SKM-1 (cell line): Measurements from ENCODE around the gene CAMK2G.
"Not testable (repeated sequence)": the region's sequence is repeated elsewhere in the genome, so short reads cannot be mapped to it uniquely, and the experiment has no call there.

Experiments
- DNase-seq: peaks from one replicate; lab custom pipeline; 2025; ENCODE audit not compliant: unreplicated experiment; lab: John Stamatoyannopoulos, UW

The CAMK2G gene

DNA sequence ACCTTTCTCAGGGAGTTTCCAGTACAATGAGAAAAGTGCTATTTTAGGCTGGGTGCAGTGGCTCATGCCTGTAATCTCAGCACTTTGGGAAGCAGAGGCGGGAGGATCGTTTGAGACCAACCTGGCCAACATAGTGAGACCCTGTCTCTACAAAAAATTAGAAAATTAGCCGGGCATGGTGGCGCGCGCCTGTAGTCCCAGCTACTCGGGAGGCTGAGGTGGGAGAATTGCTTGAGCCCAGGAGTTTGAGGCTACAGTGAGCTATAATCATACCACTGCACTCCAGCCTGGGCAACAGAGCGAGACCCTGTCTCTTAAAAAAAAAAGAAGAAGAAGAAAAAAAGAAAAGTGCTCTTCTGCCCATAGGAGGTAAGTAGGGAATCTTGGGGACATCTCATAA, 78.3 kb downstream of the CAMK2G start:
- DNase-seq = not testable (repeated sequence)

DNA sequence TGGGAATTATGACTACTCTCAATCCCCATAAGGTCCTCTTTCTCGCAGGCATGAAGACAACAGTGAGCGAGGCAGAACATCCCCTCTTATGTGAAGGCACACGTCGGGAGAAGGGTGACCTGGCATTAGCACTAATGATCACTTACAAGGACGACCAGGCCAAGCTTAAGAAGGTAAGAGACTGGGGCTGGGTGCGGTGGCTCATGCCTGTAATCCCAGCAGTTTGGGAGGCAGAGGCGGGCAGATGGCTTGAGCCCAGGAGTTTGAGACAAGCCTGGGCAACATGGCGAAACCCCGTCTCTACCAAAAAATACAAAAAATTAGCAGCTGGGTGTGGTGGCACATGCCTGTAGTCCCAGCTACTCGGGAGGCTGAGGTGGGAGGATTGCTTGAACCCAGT, 78.9 kb downstream of the CAMK2G start:
- DNase-seq = not testable (repeated sequence)

DNA sequence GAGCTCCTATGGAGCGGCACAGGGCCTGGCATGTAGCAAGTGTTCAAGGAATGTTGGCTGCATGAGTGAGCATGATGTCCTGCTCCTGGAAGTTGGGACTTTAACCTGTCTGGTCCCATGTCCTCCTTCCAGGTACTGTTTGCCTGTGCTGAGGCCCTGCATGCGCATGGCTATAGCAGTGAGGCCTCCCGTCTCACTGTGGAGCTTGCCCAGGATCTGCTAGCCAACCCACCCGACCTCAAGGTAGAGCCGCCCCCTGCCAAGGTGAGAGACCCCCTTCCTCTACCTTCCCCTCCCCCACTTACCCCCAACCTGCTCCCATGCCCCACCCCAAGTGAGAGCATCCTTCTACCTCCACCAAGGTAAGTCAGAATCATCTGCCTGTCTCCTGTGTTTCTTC, 80.9 kb downstream of the CAMK2G start:
- DNase-seq = no peak

DNA sequence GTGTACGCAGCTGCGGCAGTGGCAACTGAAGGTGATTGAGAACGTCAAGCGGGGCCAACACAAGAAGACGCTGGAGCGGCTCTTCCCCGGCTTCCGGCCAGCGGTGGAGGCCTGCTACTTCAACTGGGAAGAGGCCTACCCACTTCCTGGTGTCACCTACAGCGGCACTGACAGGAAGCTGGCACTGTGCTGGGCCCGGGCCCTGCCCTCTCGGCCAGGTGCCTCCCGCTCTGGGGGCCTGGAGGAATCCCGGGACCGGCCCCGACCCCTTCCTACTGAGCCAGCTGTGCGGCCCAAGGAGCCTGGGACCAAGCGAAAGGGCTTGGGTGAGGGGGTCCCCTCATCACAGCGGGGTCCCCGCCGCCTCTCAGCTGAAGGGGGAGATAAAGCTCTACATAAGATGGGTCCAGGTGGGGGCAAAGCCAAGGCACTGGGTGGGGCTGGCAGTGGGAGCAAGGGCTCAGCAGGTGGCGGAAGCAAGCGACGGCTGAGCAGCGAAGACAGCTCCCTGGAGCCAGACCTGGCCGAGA, 82.4 kb downstream of the CAMK2G start:
- no peak for DNase-seq

DNA sequence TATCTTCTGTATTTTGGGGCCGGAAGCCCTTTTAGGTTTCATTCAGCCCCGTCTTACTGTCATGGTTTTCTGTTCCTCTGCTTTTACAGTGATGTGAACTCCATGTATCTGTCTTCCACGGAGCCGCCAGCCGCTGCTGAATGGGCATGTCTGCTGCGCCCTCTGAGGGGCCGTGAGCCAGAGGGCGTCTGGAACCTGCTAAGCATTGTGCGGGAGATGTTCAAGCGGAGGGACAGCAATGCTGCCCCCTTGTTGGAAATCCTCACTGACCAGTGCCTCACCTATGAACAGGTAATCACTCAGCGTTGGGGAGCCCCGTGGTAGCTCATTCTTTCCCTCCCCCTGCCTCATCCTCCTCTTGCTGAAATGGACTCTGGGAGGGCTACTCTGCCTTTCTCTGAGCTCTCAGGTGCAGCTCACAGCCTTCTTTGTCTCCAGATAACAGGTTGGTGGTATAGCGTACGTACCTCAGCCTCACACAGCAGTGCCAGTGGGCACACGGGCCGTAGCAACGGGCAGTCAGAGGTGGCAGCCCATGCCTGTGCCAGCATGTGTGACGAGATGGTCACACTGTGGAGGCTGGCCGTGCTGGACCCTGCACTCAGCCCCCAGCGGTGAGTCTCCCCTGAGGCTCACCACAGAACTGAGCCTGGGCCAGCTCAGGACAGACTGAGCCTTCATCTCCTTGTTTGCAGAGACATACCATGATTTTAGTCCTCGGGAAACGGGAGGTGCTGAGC, 83.3 kb downstream of the CAMK2G start:
- no peak for DNase-seq

DNA sequence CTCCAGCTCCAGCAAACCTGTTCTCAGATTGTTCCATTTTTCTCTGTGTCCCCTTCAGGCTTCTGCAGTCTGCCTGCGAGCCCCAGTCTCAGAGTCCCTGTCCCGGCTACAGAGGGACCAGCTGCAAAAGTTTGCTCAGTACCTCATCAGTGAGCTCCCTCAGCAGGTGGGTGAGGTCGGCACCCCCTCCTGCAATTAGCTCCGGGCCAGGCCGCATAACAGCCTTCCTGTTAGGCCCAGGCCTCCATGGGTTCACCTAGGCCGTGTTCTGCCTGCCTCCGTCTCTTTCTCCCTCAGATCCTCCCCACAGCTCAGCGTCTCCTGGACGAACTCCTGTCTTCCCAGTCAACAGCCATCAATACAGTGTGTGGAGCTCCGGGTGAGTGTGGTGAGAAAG, 84.7 kb downstream of the CAMK2G start:
- no peak for DNase-seq

DNA sequence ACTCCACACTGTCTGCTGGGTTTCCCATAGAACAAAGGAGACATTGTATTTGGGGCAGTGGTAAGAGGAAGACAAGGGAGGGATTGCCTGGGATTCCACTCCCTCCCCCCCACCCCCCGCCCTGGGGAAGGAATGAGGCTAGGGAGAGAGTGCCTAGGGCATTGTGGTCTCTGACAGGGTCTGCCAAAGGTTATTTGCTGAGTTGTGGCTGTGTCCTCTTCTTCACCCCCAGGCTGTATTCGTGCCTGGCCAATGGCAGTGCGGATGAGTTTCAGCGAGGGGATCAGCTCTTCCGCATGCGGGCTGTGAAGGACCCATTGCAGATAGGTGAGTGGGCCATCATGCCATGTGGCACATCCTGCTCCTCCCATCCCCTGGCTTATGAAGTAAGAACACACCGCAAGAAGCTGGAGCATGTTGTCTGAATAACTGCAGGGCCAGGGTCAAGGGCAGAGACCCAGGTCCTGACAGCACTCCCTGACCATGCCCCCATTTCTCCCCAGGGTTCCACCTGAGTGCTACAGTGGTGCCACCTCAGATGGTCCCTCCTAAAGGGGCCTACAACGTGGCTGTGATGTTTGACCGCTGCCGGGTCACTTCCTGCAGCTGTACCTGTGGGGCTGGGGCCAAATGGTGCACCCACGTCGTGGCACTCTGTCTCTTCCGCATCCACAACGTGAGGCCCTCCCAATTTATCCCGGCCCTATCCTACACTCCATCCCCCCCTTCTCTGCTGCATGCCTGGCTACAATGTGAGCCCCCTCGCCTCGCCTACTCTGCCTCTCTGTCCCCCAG, 85.3 kb downstream of the CAMK2G start:
- DNase-seq = no peak

DNA sequence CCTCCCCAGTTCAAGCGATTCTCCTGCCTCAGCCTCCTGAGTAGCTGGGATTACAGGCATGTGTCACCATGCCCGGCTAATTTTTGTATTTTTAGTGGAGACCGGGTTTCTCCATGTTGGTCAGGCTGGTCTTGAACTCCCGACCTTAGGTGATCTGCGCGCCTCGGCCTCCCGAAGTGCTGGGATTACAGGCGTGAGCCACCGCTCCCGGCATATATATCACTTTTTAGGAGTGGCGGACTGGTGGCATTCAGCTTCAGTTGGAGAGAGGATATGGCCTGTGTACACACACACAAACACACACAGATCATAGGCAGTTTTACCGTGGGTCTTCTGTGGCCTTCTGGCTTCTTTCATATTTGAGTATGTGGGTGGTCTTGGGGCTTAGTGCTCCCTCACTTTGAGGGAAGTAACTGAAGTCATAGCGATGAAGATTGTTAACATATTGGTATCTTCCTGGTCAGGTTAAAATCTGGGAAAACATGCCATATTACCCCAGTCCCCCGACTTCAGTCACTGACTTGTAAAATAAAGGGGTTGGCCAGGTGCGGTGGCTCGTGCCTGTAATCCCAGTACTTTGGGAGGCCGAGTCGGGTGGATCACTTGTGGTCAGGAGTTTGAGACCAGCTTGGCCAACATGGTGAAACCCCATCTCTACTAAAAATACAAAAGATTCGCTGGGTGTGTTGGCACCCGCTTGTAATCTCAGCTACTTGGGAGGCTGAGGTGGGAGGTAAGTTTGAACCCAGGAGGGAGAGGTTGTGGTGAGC, 87.1 kb downstream of the CAMK2G start:
- not testable (repeated sequence) for DNase-seq

DNA sequence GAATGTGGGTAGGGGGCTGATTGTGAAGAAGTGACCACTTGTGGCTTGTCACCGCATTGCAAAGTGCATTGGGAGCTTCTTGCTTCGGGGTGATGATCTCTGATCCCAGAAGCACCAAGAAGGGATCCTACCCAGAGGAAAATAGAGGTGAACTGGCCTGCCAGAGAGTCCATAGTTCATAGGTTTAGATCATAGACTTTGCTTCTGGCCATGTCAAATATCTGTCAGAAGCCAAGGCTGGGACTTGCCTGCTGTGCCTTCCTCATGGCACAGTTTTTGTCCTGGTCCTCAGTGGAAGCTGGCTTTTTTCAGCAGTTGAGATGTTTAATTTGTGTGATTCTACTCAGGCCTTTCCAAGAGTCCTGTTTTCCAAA, 87.9 kb downstream of the CAMK2G start:
- DNase-seq = no peak

DNA sequence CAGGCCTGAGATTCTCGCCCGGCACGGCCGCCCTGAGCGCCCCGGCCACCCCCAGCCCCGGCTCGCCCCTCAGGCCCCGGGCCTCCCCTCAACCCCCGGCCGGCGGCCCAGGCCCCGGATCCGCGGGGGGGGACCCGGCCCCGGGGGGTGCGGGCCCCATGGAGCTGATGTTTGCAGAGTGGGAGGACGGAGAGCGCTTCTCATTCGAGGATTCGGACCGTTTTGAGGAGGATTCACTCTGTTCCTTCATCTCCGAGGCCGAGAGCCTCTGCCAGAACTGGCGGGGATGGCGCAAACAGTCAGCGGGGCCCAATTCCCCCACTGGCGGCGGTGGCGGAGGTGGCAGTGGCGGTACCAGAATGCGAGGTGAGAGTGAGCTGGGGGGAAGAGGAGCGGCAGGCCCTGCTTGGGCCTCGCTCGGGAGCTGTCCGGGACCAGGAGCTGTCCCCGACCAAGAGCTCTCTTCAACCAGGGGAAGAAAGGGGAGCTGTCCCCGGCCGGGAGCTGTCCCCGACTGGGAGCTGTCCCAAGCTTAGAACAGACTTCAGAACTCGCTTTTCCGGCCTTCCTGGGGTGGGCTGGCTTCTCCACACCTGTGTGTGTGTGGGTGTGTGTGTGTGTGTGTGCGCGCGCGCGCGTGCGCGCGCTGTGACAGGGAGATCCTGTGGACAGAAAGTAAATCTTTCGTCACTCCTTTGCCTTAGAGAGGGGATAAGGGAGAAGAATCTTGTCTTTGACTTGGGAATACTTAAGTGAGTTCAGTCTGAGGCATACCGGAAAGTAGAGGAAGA, 88.4 kb downstream of the CAMK2G start:
- DNase-seq = no peak

DNA sequence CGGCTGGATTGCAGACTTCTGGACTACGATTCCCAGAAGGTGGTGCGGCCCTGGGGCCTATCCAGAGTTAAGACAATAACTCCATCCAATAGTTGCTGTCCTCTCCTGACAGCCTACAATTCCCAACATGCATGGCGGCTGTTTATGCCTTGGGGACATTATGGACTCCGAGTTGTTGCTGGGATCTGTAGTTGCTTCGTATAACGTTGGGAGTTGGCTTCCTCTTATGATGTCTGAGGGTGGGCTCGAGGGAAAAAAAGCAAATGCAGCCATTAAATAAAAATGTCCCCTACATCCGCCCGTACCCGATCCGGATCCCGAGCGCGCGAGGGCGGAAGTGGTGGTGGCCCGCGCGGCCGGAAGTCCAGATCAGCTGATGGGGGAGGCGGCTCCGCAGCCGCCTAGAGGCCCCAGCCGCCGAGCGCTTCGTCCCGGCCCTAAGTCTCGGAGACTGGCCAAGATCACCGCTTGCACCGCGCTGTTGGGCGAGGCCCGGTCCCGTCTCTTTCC, 89.1 kb downstream of the CAMK2G start, which contains the start of gene ZSWIM8:
Gene ZSWIM8, plus strand, starts transcription at position 396 of the 510 bp plus-strand sequence. CDS start 273 bp downstream, outside the sequence.
- peak; percentile 83 for DNase-seq

DNA sequence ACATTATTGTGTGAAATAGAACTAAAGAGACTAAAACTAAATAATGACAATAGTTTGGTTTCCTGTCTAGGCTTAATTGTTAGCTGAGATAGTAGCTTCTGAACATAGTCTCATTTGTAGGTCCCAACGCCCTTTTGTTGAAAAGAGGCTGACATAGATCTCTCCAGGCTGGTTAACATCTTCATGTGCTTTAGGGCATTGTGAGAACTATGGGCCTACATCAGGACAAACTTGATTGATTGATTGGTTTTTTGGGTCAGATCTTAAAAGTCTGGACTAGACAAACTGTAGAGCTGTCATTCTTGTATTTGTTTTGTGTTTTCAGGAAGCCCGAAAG, 91.6 kb downstream of the CAMK2G start:
- no peak for DNase-seq

DNA sequence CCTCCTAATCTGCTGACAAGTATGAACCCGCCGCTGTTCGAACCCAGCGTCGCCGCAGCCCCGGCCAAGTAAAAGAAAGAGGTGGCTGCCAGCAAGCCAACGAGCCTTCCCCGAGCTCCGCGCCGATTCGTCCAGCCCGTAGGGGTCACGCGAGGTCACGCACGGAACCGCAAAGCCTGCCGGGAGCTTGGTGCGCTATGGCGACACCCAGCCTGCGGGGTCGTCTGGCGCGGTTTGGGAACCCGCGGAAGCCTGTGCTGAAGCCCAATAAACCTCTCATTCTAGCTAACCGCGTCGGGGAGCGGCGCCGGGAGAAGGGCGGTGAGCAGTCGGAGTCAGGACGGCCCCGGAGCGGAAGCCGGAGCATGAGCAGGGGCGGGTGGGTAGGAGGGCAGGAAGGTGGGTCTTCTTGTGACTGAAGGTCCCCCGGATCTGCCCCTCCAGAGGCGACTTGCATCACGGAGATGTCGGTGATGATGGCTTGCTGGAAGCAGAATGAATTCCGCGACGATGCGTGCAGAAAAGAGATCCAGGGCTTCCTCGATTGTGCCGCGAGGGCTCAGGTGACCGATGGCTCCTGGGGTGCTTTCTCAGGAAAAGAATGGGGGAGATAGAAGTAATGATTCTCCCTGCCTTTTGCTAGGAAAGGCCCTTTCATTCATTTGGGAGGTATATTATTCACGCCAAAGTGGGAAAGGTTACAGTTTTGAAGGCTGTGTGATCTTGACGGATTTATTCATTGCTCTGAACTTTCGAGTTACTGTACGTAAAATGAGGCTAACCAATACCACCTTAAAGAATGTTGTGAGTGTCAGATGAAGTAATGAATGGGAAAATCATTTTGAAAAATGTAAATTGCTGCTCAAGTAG, 92.2 kb downstream of the CAMK2G start, which contains the start of gene CHCHD1:
Gene CHCHD1, plus strand, starts transcription at position 170 of the 870 bp plus-strand sequence. Its CDS starts 28 bp downstream, at position 198.
- peak; percentile 84 for DNase-seq

DNA sequence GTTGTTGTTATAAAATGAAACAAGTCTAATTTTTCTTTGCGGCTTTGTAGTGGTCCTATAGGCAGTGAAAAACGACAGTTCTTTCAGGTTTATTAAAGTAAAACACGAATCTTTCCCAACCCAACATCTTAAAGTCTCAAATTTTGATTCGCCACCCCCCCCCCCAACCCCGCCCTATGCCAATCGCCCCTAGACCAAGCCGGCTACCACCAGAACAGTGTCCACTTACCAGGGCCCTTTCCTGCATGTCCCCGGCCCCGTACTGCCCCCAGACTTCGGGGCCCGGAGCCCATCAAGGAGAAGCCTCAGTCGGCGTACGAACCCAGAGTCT, 92.8 kb downstream of the CAMK2G start:
- DNase-seq = no peak

DNA sequence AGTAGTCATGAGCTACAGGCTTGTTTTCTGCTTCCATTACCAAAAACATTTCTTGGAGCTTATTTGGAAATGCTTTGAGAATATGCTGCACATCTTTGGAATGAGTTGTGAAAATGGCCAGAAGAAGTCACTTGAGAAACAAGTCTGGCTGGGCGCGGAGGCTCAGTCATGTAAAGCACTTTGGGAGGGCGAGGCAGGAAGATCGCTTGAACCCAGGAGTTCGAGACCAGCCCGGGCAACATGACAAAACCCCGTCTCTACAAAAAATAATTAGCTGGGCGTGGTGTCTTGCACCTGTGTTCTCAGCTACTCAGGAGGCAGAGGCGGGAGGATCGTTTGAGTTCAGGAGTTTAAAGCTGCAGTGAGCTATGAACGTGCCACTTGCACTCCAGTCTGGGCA, 93.4 kb downstream of the CAMK2G start:
- DNase-seq = no peak

DNA sequence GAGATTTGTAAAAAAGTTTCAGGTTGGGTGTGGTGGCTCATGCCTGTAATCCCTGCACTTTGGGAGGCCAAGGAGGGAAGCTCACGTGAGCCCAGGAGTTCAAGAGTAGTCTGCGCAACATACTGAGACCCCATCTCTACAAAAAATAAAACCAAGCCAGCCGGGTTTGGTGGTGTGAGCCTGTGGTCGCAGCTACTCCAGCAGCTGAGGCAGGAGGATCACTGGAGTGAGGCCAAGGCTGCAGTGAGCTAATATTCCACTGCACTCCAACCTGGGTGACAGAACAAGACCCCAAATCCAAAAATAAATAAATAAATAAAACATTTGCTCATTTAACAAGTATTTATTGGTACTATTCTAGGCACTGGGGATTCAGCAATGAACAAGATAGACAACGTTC, 94.1 kb downstream of the CAMK2G start:
- no peak for DNase-seq

DNA sequence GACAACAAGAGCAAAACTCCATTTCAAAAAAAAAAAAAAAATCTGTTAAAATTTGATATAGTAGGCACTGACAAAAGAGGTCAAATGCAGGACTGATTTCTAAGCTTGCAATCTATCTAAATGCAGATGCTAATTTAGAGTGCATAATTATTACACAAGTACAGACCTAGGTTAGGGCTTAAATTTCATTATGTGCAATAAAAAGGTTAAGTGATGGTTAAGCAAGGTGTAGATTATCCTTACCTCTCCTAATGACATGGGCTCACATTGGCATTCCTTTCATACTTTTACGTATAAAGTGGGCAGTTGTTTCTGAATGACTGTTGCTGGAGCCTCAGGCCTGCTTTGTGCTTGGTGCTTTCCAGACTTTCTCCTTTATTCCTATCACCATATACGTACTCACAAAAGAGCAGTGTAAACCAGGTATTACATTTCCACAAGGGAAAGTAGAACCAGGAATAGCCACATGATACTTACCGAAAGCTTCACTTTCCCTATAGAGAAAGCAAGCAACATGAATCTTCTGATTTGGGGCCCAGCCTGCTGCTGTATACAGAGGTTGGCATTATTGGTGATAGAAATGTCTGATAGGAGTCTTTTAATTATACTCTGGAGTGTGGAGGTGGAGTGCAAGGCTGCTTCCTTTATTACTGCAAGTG, 94.7 kb downstream of the CAMK2G start:
- DNase-seq = no peak

DNA sequence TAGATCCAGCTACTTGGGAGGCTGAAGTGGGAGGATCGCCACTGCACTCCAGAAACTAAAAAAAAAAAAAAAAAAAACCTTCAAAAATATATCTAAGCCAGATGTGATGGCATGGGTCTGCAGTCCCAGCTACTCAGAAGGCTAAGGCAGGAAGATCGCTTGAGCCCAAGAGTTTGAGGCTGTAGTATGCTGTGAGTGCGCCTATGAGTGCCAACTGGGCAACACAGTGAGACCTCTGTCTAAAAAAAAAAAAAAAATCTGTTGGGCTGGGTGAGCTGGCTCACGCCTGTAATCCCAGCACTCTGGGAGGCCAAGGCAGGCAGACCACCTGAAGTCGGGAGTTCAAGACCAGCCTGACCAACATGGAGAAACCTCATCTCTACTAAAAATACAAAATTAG, 95.3 kb downstream of the CAMK2G start:
- DNase-seq = no peak

DNA sequence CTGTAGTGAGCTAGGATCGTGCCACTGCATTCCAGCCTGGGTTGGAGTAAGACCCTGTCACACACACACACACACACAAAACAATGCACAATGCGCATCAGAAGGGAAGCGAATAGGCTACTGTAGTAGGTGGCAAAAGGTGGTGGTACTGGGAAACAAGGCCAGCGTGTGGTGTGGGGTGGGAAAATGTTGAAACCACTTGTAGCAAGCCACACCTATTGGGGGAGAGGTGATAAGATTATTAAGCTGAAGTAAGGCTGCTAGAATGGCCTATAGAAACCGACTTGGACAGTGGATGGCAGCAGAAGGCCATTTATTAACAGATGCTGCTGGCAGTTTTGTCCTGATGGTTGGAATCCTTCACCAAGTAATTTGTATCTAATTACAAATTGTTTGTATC, 99.7 kb downstream of the CAMK2G start:
- DNase-seq = no peak
